Right lobe of liver (tissue), 6 donors: Measurements from ENCODE around the gene PMEL. TPM values are rescaled to one million over a fixed set of nuclear protein-coding genes. Genes with fewer than 3 reads are reported as not detected.
"Not testable (repeated sequence)": the region's sequence is repeated elsewhere in the genome, so short reads cannot be mapped to it uniquely, and the experiment has no call there.

Experiments used
- ATAC-seq, 4 donors: fragments of 200-7000 bp; cut with Tn5 transposase; one replicate each; pipeline ENCODE4 v1.9.1; 2020; ENCODE audit warnings: mild to moderate bottlenecking in 4 of 4, moderate library complexity in 4 of 4
- DNase-seq, 3 donors: peaks; one replicate each; pipeline ENCODE4 v3.0.0-alpha.2; 2020
- H3K27ac ChIP-seq, 3 donors: fragments of 200-600 bp; one replicate each; pipeline ENCODE4 v1.8.0; 2022
- H3K27me3 ChIP-seq, 2 donors: fragments of 200-600 bp; one replicate each; pipeline ENCODE4 v1.8.0; 2022
- H3K36me3 ChIP-seq, 4 donors: fragments of 200-600 bp; sonication (generic) in 1 of 4; one replicate each; pipeline versions ENCODE4 v1.5.1 to v1.8.0; 2017 to 2022; ENCODE audit warnings: control low read depth in 1 of 4
- H3K4me1 ChIP-seq, 4 donors: fragments of 200-600 bp; sonication (generic) in 1 of 4; one replicate each; pipeline versions ENCODE4 v1.5.1 to v1.8.0; 2017 to 2022; ENCODE audit warnings: control low read depth in 1 of 4
- H3K4me3 ChIP-seq, 3 donors: fragments of 200-600 bp; one replicate each; pipeline ENCODE4 v1.8.0; 2022
- H3K9me3 ChIP-seq, 4 donors: fragments of 200-600 bp; sonication (generic) in 1 of 4; one replicate each; pipeline versions ENCODE4 v1.5.1 to v1.8.0; 2017 to 2022; ENCODE audit warnings: control low read depth in 1 of 4
- CTCF ChIP-seq, 4 donors: fragments of 200-600 bp in 3 of 4; fragments of 450-650 bp in 1 of 4; IDR thresholded peaks; one replicate each; pipeline versions ENCODE4 v1.5.1 to v1.8.0; 2016 to 2022; ENCODE audit warnings: antibody characterized with exemption in 4 of 4, mild to moderate bottlenecking in 2 of 4
- POLR2A ChIP-seq: fragments of 450-650 bp; IDR thresholded peaks from one replicate; pipeline ENCODE4 v1.6.1; 2017; ENCODE audit warnings: antibody characterized with exemption, mild to moderate bottlenecking
- WGBS: methylation state at CpG from one replicate; pipeline ENCODE4 v1.1.6; 2018; ENCODE audit warnings: low coverage, low lambda C conversion rate; ENCODE audit not compliant: insufficient coverage; ENCODE audit errors: missing lambda C conversion rate; 5-methylcytosine and 5-hydroxymethylcytosine counted together
- intact Hi-C, 2 donors: fragments of 100-400 bp; cut with DNase I; formaldehyde crosslinking; loops; one replicate each; pipeline versions ENCODE4 v1.11.2 to v1.14.1; 2022
- total RNA-seq, 6 experiments: library from RNA; depleted of rRNA in 2 of 6; stranded (reverse); fragments of >200 nt in 2 of 6; fragmentation: NEBNext Ultra II Directional in 3 of 6; extraction: Animal tissue kit (Norgen Biotek cat#: 25700) in 3 of 6; gene quantifications; one replicate each; pipeline versions ENCODE4 v1.1.0 to v1.2.4, GENCODE V29; 2016 to 2023
- donor health status: DM: no; HTN: yes; CAD: no.
- donor health status: DM: no; HTN: no; CAD: no.
- donor health status: DM: no; HTN: no; CAD: no.
- donor health status: DM: no; HTN: yes; CAD: no.
- donor health status: DM: no; HTN: yes; CAD: no.

PMEL gene
- total RNA-seq, 6 experiments from 2014 or later = 1.5 to 4.5 (median 2.7) TPM

- WGBS = 70% methylated on average over 4 of the region's 4 CpGs
- Histone ChIP-seq H3K27ac (no peak overlapping the region), H3K36me3 (peaks cover 0 to 57% (median 7%) of the 10 kb centered on the region in 4 donors), H3K4me3 (no peak overlapping the region), H3K9me3 (no peaks in the 10 kb centered on the region), H3K4me1 (no peaks in the 10 kb centered on the region), H3K27me3 (no peaks in the 10 kb centered on the region)
- ATAC-seq = no peak
- intact Hi-C loops = no loop called here
- TF ChIP-seq CTCF (IDR thresholded peaks at IDR 0.05) (no peak), POLR2A (no peak)
- no peak for DNase-seq
These were observed 19.5 kb upstream of the PMEL start for GRCh38 chr12:55985341-55985740.

DNA sequence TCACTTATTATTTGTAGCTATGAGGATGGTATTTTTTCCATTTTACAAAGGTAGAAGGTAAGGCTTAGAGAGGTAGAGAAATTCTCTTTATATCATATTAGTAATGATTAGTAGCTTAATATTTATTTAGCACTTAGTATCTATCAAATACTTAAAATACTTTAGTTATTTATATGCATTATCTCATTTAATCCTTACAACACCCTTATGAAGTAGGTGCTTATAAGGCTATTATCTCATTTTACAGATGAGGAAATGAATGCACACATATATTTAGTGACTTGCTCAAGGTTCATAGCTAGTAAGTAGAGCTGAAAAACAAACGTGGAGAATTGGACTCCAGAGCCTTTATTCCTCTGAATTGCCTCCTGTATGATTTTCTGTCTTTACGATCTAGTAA is 19.0 kb upstream of the PMEL start:
- WGBS = 68% methylated on average over 2 of the region's 2 CpGs

DNA sequence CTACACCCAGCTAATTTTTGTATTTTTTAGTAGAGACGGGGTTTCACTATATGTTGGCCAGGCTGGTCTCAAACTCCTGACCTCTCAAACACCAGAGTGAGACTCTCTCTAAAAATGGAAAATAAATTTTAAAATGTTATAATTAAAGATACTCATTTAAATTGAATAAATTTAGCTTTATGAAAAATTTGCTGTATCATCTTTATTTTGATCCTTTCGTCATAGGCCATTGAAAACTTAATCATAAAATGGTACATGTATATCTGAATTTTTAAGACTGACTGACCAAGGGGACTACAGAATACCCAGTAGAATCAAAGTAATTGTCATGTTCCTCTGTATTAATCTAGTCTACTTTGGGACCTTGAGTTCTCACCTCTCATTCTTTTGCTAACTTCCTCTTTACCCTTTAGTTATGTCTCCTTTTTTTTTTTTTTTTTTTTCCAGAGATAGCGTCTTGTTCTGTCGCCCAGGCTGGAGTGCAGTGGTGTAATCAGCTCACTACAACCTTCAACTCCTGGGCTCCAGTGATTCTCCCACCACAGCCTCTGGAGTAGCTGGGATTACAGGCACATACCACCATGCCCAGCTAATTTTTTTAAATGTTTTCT is 17.5 kb upstream of the PMEL start:
- peaks cover 0 to 38% (median 3%) of the 10 kb centered on the region in 4 donors for H3K36me3 ChIP-seq
- intact Hi-C loops = no loop called here

More for the DNA sequence above, 19.0 kb upstream of the PMEL start:
- Histone ChIP-seq H3K27me3 (no peaks in the 10 kb centered on the region), H3K4me3 (no peak overlapping the region), H3K9me3 (no peaks in the 10 kb centered on the region), H3K27ac (no peak overlapping the region), H3K4me1 (no peaks in the 10 kb centered on the region), H3K36me3 (peaks cover 0 to 52% (median 5%) of the 10 kb centered on the region in 4 donors)
- DNase-seq = no peak
- intact Hi-C loops = no loop called here
- no peak for ATAC-seq
- TF ChIP-seq POLR2A (no peak), CTCF (IDR thresholded peaks at IDR 0.05) (no peak)

DNA sequence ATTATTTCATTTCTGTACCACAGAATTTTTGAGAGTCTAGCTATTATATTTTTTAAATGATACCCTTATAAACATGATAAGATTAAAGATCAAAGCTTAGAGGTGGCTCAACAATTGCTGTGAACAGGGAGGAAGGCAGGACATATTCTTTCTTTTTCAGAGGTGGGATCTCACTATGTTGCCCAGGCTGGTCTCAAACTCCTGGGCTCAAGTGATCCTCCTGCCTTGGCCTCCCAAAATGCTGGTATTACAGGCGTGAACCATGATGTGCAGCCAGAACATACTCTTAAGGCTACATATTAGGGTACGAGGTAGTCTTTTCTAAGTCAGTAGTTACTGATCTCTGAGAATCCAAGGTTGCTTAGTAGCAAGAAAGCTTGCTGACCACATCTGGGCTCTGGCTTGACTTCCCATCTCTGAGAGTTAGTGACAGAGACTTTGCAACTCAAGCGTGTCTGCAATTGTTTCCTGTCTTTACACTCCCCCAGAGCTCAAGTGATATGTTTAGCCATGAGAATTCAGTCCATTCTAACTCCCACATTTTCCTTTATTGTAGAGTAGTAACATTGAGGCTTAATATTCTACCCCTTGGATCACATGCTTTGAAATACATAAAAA is 16.6 kb upstream of the PMEL start:
- WGBS = 60% methylated on average over 3 of the region's 3 CpGs
- no peak overlapping the region for H3K27ac ChIP-seq
- no peaks in the 10 kb centered on the region for H3K4me1 ChIP-seq
- DNase-seq (no peak), ATAC-seq (no peak)
- H3K9me3 ChIP-seq = no peaks in the 10 kb centered on the region
- TF ChIP-seq CTCF (IDR thresholded peaks at IDR 0.05) (no peak), POLR2A (no peak)
- no peak overlapping the region for H3K4me3 ChIP-seq
- no peaks in the 10 kb centered on the region for H3K27me3 ChIP-seq
- intact Hi-C loops = no loop called here
- peaks cover 0 to 31% (median 3%) of the 10 kb centered on the region in 4 donors for H3K36me3 ChIP-seq

More for the DNA sequence above, 17.5 kb upstream of the PMEL start:
- TF ChIP-seq POLR2A (no peak), CTCF (IDR thresholded peaks at IDR 0.05) (no peak)
- DNase-seq = no peak
- H3K4me1 ChIP-seq = no peaks in the 10 kb centered on the region
- H3K27ac ChIP-seq = no peak overlapping the region
- no peak for ATAC-seq
- no peaks in the 10 kb centered on the region for H3K27me3 ChIP-seq
- H3K9me3 ChIP-seq = no peaks in the 10 kb centered on the region
- H3K4me3 ChIP-seq = no peak overlapping the region
- 71% methylated on average over 4 of the region's 4 CpGs for WGBS

DNA sequence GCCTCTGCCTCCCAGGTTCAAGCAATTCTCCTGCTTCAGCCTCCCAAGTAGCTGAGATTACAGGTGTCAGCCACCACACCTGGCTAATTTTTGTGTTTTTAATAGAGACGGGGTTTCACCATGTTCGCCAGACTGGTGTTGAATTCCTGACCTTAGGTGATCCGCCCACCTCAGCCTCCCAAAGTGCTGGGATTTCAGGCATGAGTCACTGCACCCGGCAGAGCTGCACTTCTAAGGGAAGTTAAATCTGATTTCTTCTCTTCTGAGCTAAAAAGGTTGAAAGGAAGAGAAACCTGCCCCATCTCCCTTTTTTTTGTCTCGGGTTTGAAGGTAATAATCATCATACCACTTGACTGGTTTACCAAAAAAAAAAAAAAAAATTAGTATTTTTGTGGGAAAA is 16.0 kb upstream of the PMEL start:
- 64% methylated on average over 5 of the region's 5 CpGs for WGBS
- H3K4me3 ChIP-seq, H3K4me1 ChIP-seq, H3K27me3 ChIP-seq, intact Hi-C loops, H3K9me3 ChIP-seq, H3K27ac ChIP-seq, DNase-seq: not testable (repeated sequence)
- peaks cover 0 to 25% (median 3%) of the 10 kb centered on the region in 4 donors for H3K36me3 ChIP-seq
- peak in 1 of 4 donors; percentile 65 for ATAC-seq
